H1 (cell line): ENCODE data around the gene NR1D2. TPM values are rescaled to one million over a fixed set of nuclear protein-coding genes. Genes with fewer than 3 reads are reported as not detected.

ENCODE experiments used
- CEBPB ChIP-seq: IDR thresholded peaks from 2 replicates; pipeline ENCODE4 v1.6.1; 2012; ENCODE audit warnings: low read depth, low read length
- EP300 ChIP-seq, 2 experiments: IDR thresholded peaks; 1 replicate in 1 of 2; 2 replicates in 1 of 2; pipeline ENCODE4 v1.6.1; 2011 to 2012; ENCODE audit warnings: low read depth in 2 of 2, low read length in 2 of 2, mild to moderate bottlenecking in 2 of 2, borderline replicate concordance in 1 of 2, inconsistent platforms in 1 of 2, moderate library complexity in 1 of 2
- SUZ12 ChIP-seq: fragments of 200-600 bp; sonication (generic); IDR thresholded peaks from 2 replicates; pipeline ENCODE4 v1.6.1; 2012; ENCODE audit warnings: mild to moderate bottlenecking, inconsistent platforms, low read length, moderate library complexity, mixed read lengths
- polyA plus RNA-seq, 7 experiments: library from polyadenylated mRNA; depleted of rRNA in 3 of 7; stranded (reverse) in 5 of 7; unstranded in 2 of 7; fragments of >200 nt in 5 of 7; fragments of 200-250 nt in 2 of 7; gene quantifications; 1 replicate in 5 of 7; 2 replicates in 1 of 7; 4 replicates in 1 of 7; pipeline versions ENCODE4 v1.2.1 to v1.2.3, GENCODE V29; 2011 to 2013; ENCODE audit warnings: missing spikeins in 2 of 7, mixed read lengths in 2 of 7
- total RNA-seq: library from RNA; stranded (reverse); fragmentation: NEBNext Ultra II Directional; extraction: Animal tissue kit (Norgen Biotek cat#: 25700); gene quantifications from 2 replicates; pipeline ENCODE4 v1.2.1, GENCODE V29; 2021
- TF ChIP-seq, protein P1 (sequence below): IDR thresholded peaks from 2 replicates; pipeline ENCODE4 v1.6.1; 2012; ENCODE audit warnings: inconsistent platforms

The NR1D2 gene
- total and polyA plus RNA-seq, 2 of the 8 experiments (the other 6 are each of a cell fraction or from before 2014, with no cell fraction given), result 5.9 to 21.7 TPM

DNA sequence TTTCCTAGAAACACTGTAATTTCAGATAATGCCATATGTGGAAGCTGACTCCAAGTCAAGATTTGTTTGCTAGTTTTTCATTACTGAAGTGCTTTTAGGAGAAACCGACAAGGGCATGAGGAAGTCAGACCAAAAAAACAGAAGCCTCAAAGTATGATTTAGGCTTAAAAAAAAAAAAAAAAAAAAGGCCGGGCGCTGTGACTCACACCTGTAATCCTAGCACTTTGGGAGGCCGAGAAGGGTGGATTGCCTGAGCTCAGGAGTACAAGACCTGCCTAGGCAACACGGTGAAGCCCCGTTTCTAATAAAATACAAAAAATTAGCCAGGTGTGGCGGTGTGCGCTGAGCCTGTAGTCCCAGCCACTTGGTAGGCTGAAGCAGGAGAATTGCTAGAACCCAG is 16.6 kb upstream of the NR1D2 start (continued):
- TF ChIP-seq SUZ12, result no peak
- TF ChIP-seq EP300 (IDR thresholded peaks at IDR 0.05; ENCODE audit: borderline replicate concordance in 1 of 2, low read depth in 2 of 2, low read length in 2 of 2), result no peak
- TF ChIP-seq CEBPB, result no peak
- TF ChIP-seq, protein P1, sequence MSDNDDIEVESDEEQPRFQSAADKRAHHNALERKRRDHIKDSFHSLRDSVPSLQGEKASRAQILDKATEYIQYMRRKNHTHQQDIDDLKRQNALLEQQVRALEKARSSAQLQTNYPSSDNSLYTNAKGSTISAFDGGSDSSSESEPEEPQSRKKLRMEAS, result no peak
